PFSK-1 (cell line): Measurements from ENCODE around the gene ABI1.

ENCODE experiments used
- POLR2AphosphoS5 ChIP-seq: IDR thresholded peaks from 2 replicates; pipeline ENCODE4 v1.6.1; 2012; ENCODE audit warnings: low read depth, mild to moderate bottlenecking, control low read depth, low read length, moderate library complexity
- REST ChIP-seq, 2 experiments: IDR thresholded peaks; 2 replicates each; pipeline versions ENCODE4 v1.6.1 to v1.8.0; 2011 to 2012; ENCODE audit warnings: low read depth in 2 of 2, low read length in 2 of 2, control low read depth in 1 of 2, inconsistent platforms in 1 of 2, mild to moderate bottlenecking in 1 of 2, moderate library complexity in 1 of 2; ENCODE audit not compliant: insufficient read depth in 1 of 2
- SIN3A ChIP-seq: IDR thresholded peaks from 2 replicates; pipeline ENCODE4 v1.6.1; 2012; ENCODE audit warnings: mild to moderate bottlenecking, low read length, moderate library complexity, borderline replicate concordance; ENCODE audit not compliant: insufficient read depth

DNA sequence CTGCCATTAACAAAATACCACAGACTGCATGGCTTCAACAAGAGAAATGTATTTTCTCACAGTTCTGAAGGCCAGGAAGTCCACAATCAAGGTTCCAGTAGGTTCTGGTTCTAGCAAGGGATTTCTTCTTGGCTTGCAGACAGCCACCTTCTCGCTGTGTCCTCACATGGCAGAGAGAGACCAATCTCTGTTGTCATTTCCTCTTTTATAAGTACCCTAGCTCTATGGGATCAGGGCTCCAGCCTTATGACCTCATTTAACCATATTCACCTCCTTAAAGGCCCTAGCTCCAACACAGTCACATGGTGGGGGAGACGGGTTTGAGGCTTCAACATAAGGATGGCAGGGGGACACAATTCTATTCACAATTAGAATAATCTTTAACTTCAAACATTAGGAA, 23.6 kb downstream of the ABI1 start:
- no peak for TF ChIP-seq SIN3A
- TF ChIP-seq POLR2AphosphoS5 = no peak
- no peak for TF ChIP-seq REST (IDR thresholded peaks at IDR 0.05; ENCODE audit: insufficient read depth in 1 of 2, low read depth in 2 of 2, low read length in 2 of 2)
